Ishikawa (cell line): ENCODE measurements around the gene FDX2.

Source experiments
- CEBPB ChIP-seq: IDR thresholded peaks from 2 replicates; pipeline ENCODE4 v1.6.1; 2012
- CREB1 ChIP-seq: IDR thresholded peaks from 2 replicates; pipeline ENCODE4 v1.6.1; 2012; ENCODE audit warnings: low read depth
- EGR1 ChIP-seq: IDR thresholded peaks from 2 replicates; pipeline ENCODE4 v1.6.1; 2012
- EP300 ChIP-seq: IDR thresholded peaks from 2 replicates; pipeline ENCODE4 v1.6.1; 2012; ENCODE audit warnings: borderline replicate concordance
- FOXM1 ChIP-seq: IDR thresholded peaks from 2 replicates; pipeline ENCODE4 v1.6.1; 2012; ENCODE audit warnings: low read depth, borderline replicate concordance
- MAX ChIP-seq: IDR thresholded peaks from 2 replicates; pipeline ENCODE4 v1.6.1; 2012
- NFIC ChIP-seq: IDR thresholded peaks from 2 replicates; pipeline ENCODE4 v1.6.1; 2012
- RAD21 ChIP-seq: IDR thresholded peaks from 2 replicates; pipeline ENCODE4 v1.6.1; 2012; ENCODE audit warnings: low read depth
- REST ChIP-seq: IDR thresholded peaks from 2 replicates; pipeline ENCODE4 v1.6.1; 2012; ENCODE audit warnings: low read depth, mild to moderate bottlenecking
- TAF1 ChIP-seq: IDR thresholded peaks from 2 replicates; pipeline ENCODE4 v1.6.1; 2012; ENCODE audit warnings: low read depth, mild to moderate bottlenecking
- TCF12 ChIP-seq: IDR thresholded peaks from 2 replicates; pipeline ENCODE4 v1.6.1; 2012; ENCODE audit warnings: low read depth
- TEAD4 ChIP-seq: IDR thresholded peaks from 2 replicates; pipeline ENCODE4 v1.6.1; 2012
- YY1 ChIP-seq: IDR thresholded peaks from 2 replicates; pipeline ENCODE4 v1.6.1; 2012; ENCODE audit warnings: low read depth
- ZBTB7A ChIP-seq: IDR thresholded peaks from 2 replicates; pipeline ENCODE4 v1.6.1; 2012; ENCODE audit warnings: low read depth
- TF ChIP-seq, protein P1 (sequence below): IDR thresholded peaks from 2 replicates; pipeline ENCODE4 v1.6.1; 2012

FDX2 gene

DNA sequence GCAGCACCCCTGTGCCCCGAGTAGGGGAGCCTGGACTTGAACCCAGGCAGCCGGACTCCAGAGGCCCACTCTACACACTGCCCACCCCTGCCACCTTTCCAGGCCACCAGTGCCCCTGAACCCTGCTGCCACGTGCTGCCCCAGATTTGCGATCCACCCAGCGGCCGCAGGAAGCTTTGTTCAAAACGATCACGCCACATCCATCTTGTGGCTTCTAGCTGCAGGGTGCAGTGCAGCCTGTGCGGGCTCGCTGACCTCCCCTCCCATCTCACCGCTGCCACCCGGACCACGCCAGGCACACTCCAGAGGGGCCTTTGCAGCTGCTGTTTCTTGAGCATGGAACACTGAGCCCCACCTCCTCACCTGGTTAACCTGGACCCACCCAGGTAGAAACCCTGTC lies 13.7 kb upstream of the FDX2 start:
- no peak for TF ChIP-seq EGR1
- TF ChIP-seq YY1, result no peak
- TF ChIP-seq ZBTB7A, result no peak

DNA sequence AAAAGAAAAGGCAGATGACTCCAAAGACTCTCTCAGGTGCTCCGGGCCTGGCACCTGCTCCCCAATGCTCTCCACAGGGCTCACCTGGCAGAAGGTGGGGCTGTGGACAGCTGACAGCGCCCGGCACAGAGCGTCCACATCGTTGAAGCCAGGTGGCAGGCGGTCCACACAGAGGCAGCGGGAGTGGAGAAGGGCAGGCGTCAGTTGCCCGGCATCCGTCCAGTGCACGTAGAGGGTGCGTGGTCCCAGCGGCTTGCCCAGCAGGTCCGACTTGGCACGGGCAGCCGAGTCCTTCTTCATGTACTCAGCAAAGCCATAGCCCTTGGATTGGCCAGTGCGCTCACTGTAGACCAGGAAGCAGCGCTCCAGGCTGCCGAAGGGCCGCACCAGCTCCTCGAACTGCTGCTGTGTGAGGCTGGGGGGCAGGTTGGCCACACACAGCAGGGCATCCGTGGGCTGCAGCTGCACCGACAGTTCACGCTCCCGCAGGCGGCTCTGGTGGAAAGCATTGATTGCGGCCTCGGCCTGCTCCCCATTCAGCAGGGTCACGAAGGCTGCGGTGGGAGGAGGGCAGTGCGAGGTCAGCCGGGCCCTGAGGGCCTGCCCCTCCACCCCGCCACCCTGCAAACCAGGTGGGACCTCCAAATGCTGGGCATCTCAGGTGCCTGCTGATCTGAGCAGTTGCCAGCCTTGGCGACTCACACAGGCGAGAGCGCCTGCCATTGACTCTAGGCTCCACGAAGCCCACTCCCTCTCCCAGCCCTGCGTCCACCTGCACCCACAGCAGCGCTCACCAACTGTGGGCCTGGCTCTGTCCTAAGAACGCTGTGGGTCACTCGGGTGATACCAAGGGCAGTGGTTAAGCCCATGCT lies 13.0 kb upstream of the FDX2 start:
- TF ChIP-seq REST (no peak), RAD21 (no peak), ZBTB7A (no peak), CREB1 (no peak), EGR1 (no peak), TEAD4 (no peak), FOXM1 (no peak), TCF12 (no peak), MAX (no peak), EP300 (no peak), YY1 (no peak), TAF1 (no peak), NFIC (no peak), CEBPB (no peak)
- TF ChIP-seq, protein P1, sequence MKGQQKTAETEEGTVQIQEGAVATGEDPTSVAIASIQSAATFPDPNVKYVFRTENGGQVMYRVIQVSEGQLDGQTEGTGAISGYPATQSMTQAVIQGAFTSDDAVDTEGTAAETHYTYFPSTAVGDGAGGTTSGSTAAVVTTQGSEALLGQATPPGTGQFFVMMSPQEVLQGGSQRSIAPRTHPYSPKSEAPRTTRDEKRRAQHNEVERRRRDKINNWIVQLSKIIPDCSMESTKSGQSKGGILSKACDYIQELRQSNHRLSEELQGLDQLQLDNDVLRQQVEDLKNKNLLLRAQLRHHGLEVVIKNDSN, result no peak

- no peak for TF ChIP-seq YY1
- TF ChIP-seq TCF12, result no peak
- no peak for TF ChIP-seq NFIC
- TF ChIP-seq ZBTB7A, result no peak
- TF ChIP-seq EP300, result no peak
- TF ChIP-seq TEAD4, result no peak
These were observed 12.0 kb upstream of the FDX2 start for GRCh38 chr19:10327793-10328192.

- TF ChIP-seq TCF12 (no peak), EGR1 (no peak), RAD21 (no peak), NFIC (no peak), REST (no peak), TEAD4 (no peak), MAX (no peak), FOXM1 (no peak), TAF1 (no peak), YY1 (no peak), CEBPB (no peak), EP300 (no peak), CREB1 (no peak), ZBTB7A (no peak)
- TF ChIP-seq, protein P1, result no peak
These were observed 9.9 kb upstream of the FDX2 start for GRCh38 chr19:10325732-10326131.

DNA sequence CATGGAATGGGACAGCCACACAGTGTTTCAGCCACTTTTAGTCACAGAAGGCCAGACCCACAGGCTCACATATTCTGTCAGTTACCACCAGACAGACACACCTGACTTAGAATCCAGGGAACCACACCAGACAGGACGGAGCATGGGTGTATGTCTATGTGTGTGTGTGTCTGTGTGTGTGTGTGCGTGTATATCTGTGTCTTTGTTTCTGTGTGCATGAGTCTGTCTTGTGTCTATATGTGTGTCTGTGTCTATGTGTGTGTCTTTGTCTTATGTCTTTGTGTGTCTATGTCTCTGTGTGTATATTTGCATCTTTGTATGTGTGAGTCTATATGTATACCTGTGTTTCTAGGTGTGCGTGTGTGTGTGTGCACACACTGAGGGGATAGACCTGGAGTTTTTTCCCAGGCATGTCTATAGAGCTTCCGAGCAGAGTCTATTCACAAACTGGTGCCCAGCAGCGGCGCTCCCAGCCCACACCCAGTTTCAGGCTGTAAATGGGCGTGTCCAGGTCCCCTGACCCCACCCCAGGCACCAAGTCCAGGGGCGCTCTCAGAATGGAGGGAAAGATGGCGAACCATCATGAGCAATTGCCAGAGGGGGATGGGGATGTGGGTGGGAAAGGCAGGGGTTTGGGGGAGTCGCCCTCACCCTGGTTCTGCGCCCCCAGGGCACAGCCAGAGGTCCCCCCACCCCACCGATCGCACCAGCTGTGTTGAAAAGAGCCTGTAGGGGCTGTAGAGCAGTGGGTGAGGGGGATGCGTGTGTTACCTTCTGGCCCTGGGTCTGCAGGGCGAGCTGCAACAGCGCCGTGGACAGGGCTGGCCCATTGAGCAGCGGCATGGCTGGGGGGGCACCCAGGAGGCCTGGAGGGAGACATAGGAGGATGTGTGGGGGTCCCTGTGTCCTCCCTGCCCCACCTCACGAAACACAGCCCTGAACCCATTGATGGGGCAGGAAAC lies 6.3 kb upstream of the FDX2 start:
- TF ChIP-seq EP300 (no peak), REST (no peak), EGR1 (no peak), ZBTB7A (no peak), YY1 (no peak), NFIC (no peak)
- TF ChIP-seq, protein P1, result no peak
